ENCODE data around the gene GABRP. TPM values are rescaled to one million over a fixed set of nuclear protein-coding genes. Genes with fewer than 3 reads are reported as not detected.

GABRP gene
- 1.5 TPM in 2 replicates for total RNA-seq (2021)
- long read RNA-seq, partial matches to known transcripts: 0 of 1 reads
- long read RNA-seq, other reads (novel, unspliced or antisense): 0 of 1 reads

GRCh38 chr5:170783498-170784247, at the start of gene GABRP:
TSS of gene GABRP (plus strand) at chr5:170783725. CDS start at chr5:170788616, 4,891 bp downstream.
- no peaks in the 10 kb centered on the region for H3K9me3 Mint-ChIP-seq
- no peaks in the 10 kb centered on the region for H3K9me3 ChIP-seq (ENCODE audit: control insufficient read depth, low read depth, low read length)
- peaks cover 22 to 31% of the 10 kb centered on the region in 2 experiments for H3K4me1 Mint-ChIP-seq
- no peak within 1 kb of the TSS for H3K9ac ChIP-seq (ENCODE audit: extremely low read depth, insufficient read length, low read length)
- H3K4me3 Mint-ChIP-seq: no peak within 1 kb of the TSS
- H2BK20ac ChIP-seq (ENCODE audit: low read depth, low read length, poor library complexity, severe bottlenecking): no peak within 1 kb of the TSS
- no peak within 1 kb of the TSS for H2BK12ac ChIP-seq (ENCODE audit: insufficient read length, low read depth, low read length)
- no peak within 1 kb of the TSS for H2BK120ac ChIP-seq (ENCODE audit: low read depth, low read length, poor library complexity, severe bottlenecking)
- H3K79me2 ChIP-seq (ENCODE audit: insufficient read depth, low read length): no peaks in the 10 kb centered on the region
- no peak within 1 kb of the TSS for H3K27ac Mint-ChIP-seq
- no peaks in the 10 kb centered on the region for H3K36me3 Mint-ChIP-seq (ENCODE audit: insufficient read depth in 1 of 3, low read depth in 3 of 3)
- no peak within 1 kb of the TSS for H3K4ac ChIP-seq (ENCODE audit: low read depth, low read length)
- no peaks in the 10 kb centered on the region; the same call in 1 of the 2 replicates for H3K27me3 Mint-ChIP-seq (ENCODE audit: low read depth)
- no peak within 1 kb of the TSS for H2AK5ac ChIP-seq (ENCODE audit: insufficient read length, low read length)
- H3K18ac ChIP-seq (ENCODE audit: insufficient read length, low read depth, low read length): no peak within 1 kb of the TSS
- H3K4me1 ChIP-seq (ENCODE audit: insufficient read depth, low read length): no peaks in the 10 kb centered on the region
- H3K4me2 ChIP-seq (ENCODE audit: insufficient read depth, insufficient read length, low read length): no peak within 1 kb of the TSS
- H4K5ac ChIP-seq (ENCODE audit: insufficient read length, low read depth, low read length): no peak within 1 kb of the TSS
- no peak within 1 kb of the TSS for H2BK15ac ChIP-seq (ENCODE audit: low read depth, low read length)
- H4K20me1 ChIP-seq (ENCODE audit: control insufficient read depth, insufficient read depth, insufficient read length): no peaks in the 10 kb centered on the region
- no peaks in the 10 kb centered on the region for H3K23me2 ChIP-seq (ENCODE audit: insufficient read length, low read depth, low read length, poor library complexity, severe bottlenecking)
- H3K27me3 ChIP-seq (ENCODE audit: insufficient read depth, low read length): no peaks in the 10 kb centered on the region
- peak within 1 kb of the TSS; percentile 8; the same call in 1 of the 2 replicates for H3K14ac ChIP-seq (ENCODE audit: insufficient read depth, low read length)
- no peak within 1 kb of the TSS for H2AFZ ChIP-seq (ENCODE audit: low read length)
- TF ChIP-seq CTCF (conservative IDR thresholded peaks at IDR 0.05): no peak
- no peak within 1 kb of the TSS for H2BK5ac ChIP-seq (ENCODE audit: insufficient read length, low read length)
- no peak within 1 kb of the TSS for H3T11ph ChIP-seq (ENCODE audit: low read length)
- no peak within 1 kb of the TSS for H3K27ac ChIP-seq (ENCODE audit: insufficient read length, low read depth, low read length)
- DNase-seq: no peak
- H3K79me1 ChIP-seq (ENCODE audit: insufficient read depth, low read depth, low read length, poor library complexity, severe bottlenecking): no peaks in the 10 kb centered on the region
- H3K23ac ChIP-seq (ENCODE audit: insufficient read length, low read depth, low read length): no peak within 1 kb of the TSS
- H3K56ac ChIP-seq (ENCODE audit: insufficient read length, low read depth, low read length): no peak within 1 kb of the TSS
- H4K8ac ChIP-seq (replicated peaks; ENCODE audit: insufficient read length, low read depth, low read length): no peak within 1 kb of the TSS
- no peak within 1 kb of the TSS for H4K91ac ChIP-seq (ENCODE audit: insufficient read length, low read depth, low read length)
- no CpG with 5 or more reads among the region's 14 CpGs for WGBS (ENCODE audit: extremely low coverage, insufficient read length, low lambda C conversion rate)
